Neural cell (in vitro differentiated cells): ENCODE data around the gene UMPS.

Experiments used
- CTCF ChIP-seq: fragments of 450-650 bp; IDR thresholded peaks from 2 replicates; pipeline ENCODE4 v1.5.1; 2014; ENCODE audit warnings: antibody characterized with exemption, mild to moderate bottlenecking, moderate library complexity; ENCODE audit not compliant: poor library complexity, severe bottlenecking
- EP300 ChIP-seq: fragments of 450-650 bp; conservative IDR thresholded peaks from 2 replicates; pipeline ENCODE4 v1.6.1; 2014; ENCODE audit warnings: antibody characterized with exemption, mild to moderate bottlenecking, moderate library complexity; ENCODE audit not compliant: poor library complexity, severe bottlenecking
- EZH2 ChIP-seq: fragments of 200-600, 300-800 bp; shearing (Covaris generic), sonication (generic); IDR thresholded peaks from 2 replicates; pipeline ENCODE4 v1.6.1; 2014; ENCODE audit warnings: antibody characterized with exemption, low read length, borderline replicate concordance, mild to moderate bottlenecking; ENCODE audit not compliant: insufficient read depth, poor library complexity, severe bottlenecking
- MXI1 ChIP-seq: fragments of 450-650 bp; conservative IDR thresholded peaks from 2 replicates; pipeline ENCODE4 v1.6.1; 2014; ENCODE audit warnings: antibody characterized with exemption, mild to moderate bottlenecking; ENCODE audit not compliant: poor library complexity, severe bottlenecking
- POLR2AphosphoS5 ChIP-seq: IDR thresholded peaks from 2 replicates; pipeline ENCODE4 v1.6.1; 2012
- RAD21 ChIP-seq: fragments of 450-650 bp; conservative IDR thresholded peaks from 2 replicates; pipeline ENCODE4 v1.6.1; 2014; ENCODE audit warnings: antibody characterized with exemption, mild to moderate bottlenecking, moderate library complexity
- REST ChIP-seq: IDR thresholded peaks from 2 replicates; pipeline ENCODE4 v1.6.1; 2012; ENCODE audit warnings: borderline replicate concordance
- SMC3 ChIP-seq: fragments of 450-650 bp; conservative IDR thresholded peaks from 2 replicates; pipeline ENCODE4 v1.6.1; 2014; ENCODE audit warnings: antibody characterized with exemption, mild to moderate bottlenecking, moderate library complexity; ENCODE audit not compliant: poor library complexity

GRCh38 chr3:124694486-124694885 is 35.8 kb upstream of the UMPS start:
- TF ChIP-seq POLR2AphosphoS5: no peak
- TF ChIP-seq CTCF: no peak
- TF ChIP-seq EZH2: no peak
- TF ChIP-seq REST: no peak
- no peak for TF ChIP-seq EP300
- no peak for TF ChIP-seq RAD21
- TF ChIP-seq SMC3: no peak
- TF ChIP-seq MXI1: no peak
